ENCODE measurements around the gene VSX1.

VSX1 gene

GRCh38 chr20:25039697-25040437 lies 42.1 kb downstream of the VSX1 start:
- Histone ChIP-seq H3K27ac (ENCODE audit: low read length) (no peak overlapping the region), H3K4me3 (ENCODE audit: low read length) (no peak overlapping the region), H3K9me3 (ENCODE audit: control insufficient read depth, low read depth, low read length) (no peaks in the 10 kb centered on the region), H3K4me1 (ENCODE audit: control insufficient read depth, low read depth, low read length) (no peaks in the 10 kb centered on the region), H3K27me3 (ENCODE audit: control insufficient read depth, insufficient read depth, low read length) (no peaks in the 10 kb centered on the region), H3K36me3 (ENCODE audit: control insufficient read depth, low read depth, low read length) (no peaks in the 10 kb centered on the region), H3K9ac (ENCODE audit: low read length) (no peak overlapping the region)

GRCh38 chr20:25038591-25039015 lies 43.3 kb downstream of the VSX1 start:
- Histone ChIP-seq H3K9ac (ENCODE audit: low read length) (no peak overlapping the region), H3K36me3 (ENCODE audit: control insufficient read depth, low read depth, low read length) (no peaks in the 10 kb centered on the region), H3K4me1 (ENCODE audit: control insufficient read depth, low read depth, low read length) (no peaks in the 10 kb centered on the region), H3K27me3 (ENCODE audit: control insufficient read depth, insufficient read depth, low read length) (no peaks in the 10 kb centered on the region), H3K4me3 (ENCODE audit: low read length) (no peak overlapping the region), H3K9me3 (ENCODE audit: control insufficient read depth, low read depth, low read length) (no peaks in the 10 kb centered on the region), H3K27ac (ENCODE audit: low read length) (no peak overlapping the region)

- Histone ChIP-seq H3K4me1 (ENCODE audit: control insufficient read depth, low read depth, low read length) (no peaks in the 10 kb centered on the region), H3K36me3 (ENCODE audit: control insufficient read depth, low read depth, low read length) (no peaks in the 10 kb centered on the region), H3K27ac (ENCODE audit: low read length) (no peak overlapping the region), H3K9me3 (ENCODE audit: control insufficient read depth, low read depth, low read length) (no peaks in the 10 kb centered on the region), H3K27me3 (ENCODE audit: control insufficient read depth, insufficient read depth, low read length) (no peaks in the 10 kb centered on the region), H3K4me3 (ENCODE audit: low read length) (no peak overlapping the region), H3K9ac (ENCODE audit: low read length) (no peak overlapping the region)
Observed at GRCh38 chr20:25038103-25038410, 43.9 kb downstream of the VSX1 start.

- no peaks in the 10 kb centered on the region for H3K27me3 ChIP-seq (ENCODE audit: control insufficient read depth, insufficient read depth, low read length)
- H3K9me3 ChIP-seq (ENCODE audit: control insufficient read depth, low read depth, low read length): no peaks in the 10 kb centered on the region
- no peak overlapping the region for H3K27ac ChIP-seq (ENCODE audit: low read length)
- no peak overlapping the region for H3K4me3 ChIP-seq (ENCODE audit: low read length)
- H3K9ac ChIP-seq (ENCODE audit: low read length): no peak overlapping the region
- H3K36me3 ChIP-seq (ENCODE audit: control insufficient read depth, low read depth, low read length): no peaks in the 10 kb centered on the region
- H3K4me1 ChIP-seq (ENCODE audit: control insufficient read depth, low read depth, low read length): no peaks in the 10 kb centered on the region
Observed at GRCh38 chr20:25037288-25038102, 44.4 kb downstream of the VSX1 start.

GRCh38 chr20:25036331-25036936 lies 45.5 kb downstream of the VSX1 start:
- no peaks in the 10 kb centered on the region for H3K9me3 ChIP-seq (ENCODE audit: control insufficient read depth, low read depth, low read length)
- no peak overlapping the region for H3K9ac ChIP-seq (ENCODE audit: low read length)
- H3K4me3 ChIP-seq (ENCODE audit: low read length): no peak overlapping the region
- H3K27ac ChIP-seq (ENCODE audit: low read length): no peak overlapping the region
- no peaks in the 10 kb centered on the region for H3K36me3 ChIP-seq (ENCODE audit: control insufficient read depth, low read depth, low read length)
- no peaks in the 10 kb centered on the region for H3K27me3 ChIP-seq (ENCODE audit: control insufficient read depth, insufficient read depth, low read length)
- no peaks in the 10 kb centered on the region for H3K4me1 ChIP-seq (ENCODE audit: control insufficient read depth, low read depth, low read length)

- H3K27ac ChIP-seq (ENCODE audit: low read length): no peak overlapping the region
- H3K4me3 ChIP-seq (ENCODE audit: low read length): no peak overlapping the region
- H3K9me3 ChIP-seq (ENCODE audit: control insufficient read depth, low read depth, low read length): no peaks in the 10 kb centered on the region
- H3K27me3 ChIP-seq (ENCODE audit: control insufficient read depth, insufficient read depth, low read length): no peaks in the 10 kb centered on the region
- H3K4me1 ChIP-seq (ENCODE audit: control insufficient read depth, low read depth, low read length): no peaks in the 10 kb centered on the region
- no peak overlapping the region for H3K9ac ChIP-seq (ENCODE audit: low read length)
- no peaks in the 10 kb centered on the region for H3K36me3 ChIP-seq (ENCODE audit: control insufficient read depth, low read depth, low read length)
Observed at GRCh38 chr20:25035921-25036320, 46.0 kb downstream of the VSX1 start.

- no peak overlapping the region for H3K4me3 ChIP-seq (ENCODE audit: low read length)
- H3K9me3 ChIP-seq (ENCODE audit: control insufficient read depth, low read depth, low read length): no peaks in the 10 kb centered on the region
- H3K9ac ChIP-seq (ENCODE audit: low read length): no peak overlapping the region
- no peaks in the 10 kb centered on the region for H3K27me3 ChIP-seq (ENCODE audit: control insufficient read depth, insufficient read depth, low read length)
- H3K27ac ChIP-seq (ENCODE audit: low read length): no peak overlapping the region
- no peaks in the 10 kb centered on the region for H3K36me3 ChIP-seq (ENCODE audit: control insufficient read depth, low read depth, low read length)
- H3K4me1 ChIP-seq (ENCODE audit: control insufficient read depth, low read depth, low read length): no peaks in the 10 kb centered on the region
Observed at GRCh38 chr20:25033924-25034300, 48.0 kb downstream of the VSX1 start.

- Histone ChIP-seq H3K36me3 (ENCODE audit: control insufficient read depth, low read depth, low read length) (no peaks in the 10 kb centered on the region), H3K4me1 (ENCODE audit: control insufficient read depth, low read depth, low read length) (no peaks in the 10 kb centered on the region), H3K9me3 (ENCODE audit: control insufficient read depth, low read depth, low read length) (no peaks in the 10 kb centered on the region), H3K27ac (ENCODE audit: low read length) (no peak overlapping the region), H3K27me3 (ENCODE audit: control insufficient read depth, insufficient read depth, low read length) (no peaks in the 10 kb centered on the region), H3K4me3 (ENCODE audit: low read length) (no peak overlapping the region), H3K9ac (ENCODE audit: low read length) (no peak overlapping the region)
Observed at GRCh38 chr20:25033265-25033923, 48.5 kb downstream of the VSX1 start.

- Histone ChIP-seq H3K4me3 (ENCODE audit: low read length) (no peak overlapping the region), H3K9me3 (ENCODE audit: control insufficient read depth, low read depth, low read length) (no peaks in the 10 kb centered on the region), H3K9ac (ENCODE audit: low read length) (no peak overlapping the region), H3K27me3 (ENCODE audit: control insufficient read depth, insufficient read depth, low read length) (no peaks in the 10 kb centered on the region), H3K27ac (ENCODE audit: low read length) (no peak overlapping the region), H3K36me3 (ENCODE audit: control insufficient read depth, low read depth, low read length) (no peaks in the 10 kb centered on the region), H3K4me1 (ENCODE audit: control insufficient read depth, low read depth, low read length) (no peaks in the 10 kb centered on the region)
Observed at GRCh38 chr20:25032478-25033264, 49.3 kb downstream of the VSX1 start.

GRCh38 chr20:25032065-25032477 lies 49.9 kb downstream of the VSX1 start:
- H3K27me3 ChIP-seq (ENCODE audit: control insufficient read depth, insufficient read depth, low read length): no peaks in the 10 kb centered on the region
- H3K9ac ChIP-seq (ENCODE audit: low read length): no peak overlapping the region
- H3K4me3 ChIP-seq (ENCODE audit: low read length): no peak overlapping the region
- no peak overlapping the region for H3K27ac ChIP-seq (ENCODE audit: low read length)
- no peaks in the 10 kb centered on the region for H3K4me1 ChIP-seq (ENCODE audit: control insufficient read depth, low read depth, low read length)
- H3K9me3 ChIP-seq (ENCODE audit: control insufficient read depth, low read depth, low read length): no peaks in the 10 kb centered on the region
- no peaks in the 10 kb centered on the region for H3K36me3 ChIP-seq (ENCODE audit: control insufficient read depth, low read depth, low read length)

GRCh38 chr20:25031241-25031640 lies 50.7 kb downstream of the VSX1 start:
- Histone ChIP-seq H3K9me3 (ENCODE audit: control insufficient read depth, low read depth, low read length) (no peaks in the 10 kb centered on the region), H3K4me3 (ENCODE audit: low read length) (no peak overlapping the region), H3K27ac (ENCODE audit: low read length) (no peak overlapping the region), H3K27me3 (ENCODE audit: control insufficient read depth, insufficient read depth, low read length) (no peaks in the 10 kb centered on the region), H3K36me3 (ENCODE audit: control insufficient read depth, low read depth, low read length) (no peaks in the 10 kb centered on the region), H3K9ac (ENCODE audit: low read length) (no peak overlapping the region), H3K4me1 (ENCODE audit: control insufficient read depth, low read depth, low read length) (no peaks in the 10 kb centered on the region)
